H1 (cell line): ENCODE data around the gene SLC22A23.

Source experiments
- CTCF ChIP-seq, 3 experiments: IDR thresholded peaks; 1 replicate in 2 of 3; 2 replicates in 1 of 3; pipeline versions ENCODE4 v1.5.1 to v1.6.1; 2011; ENCODE audit warnings: low read length in 3 of 3, mild to moderate bottlenecking in 3 of 3, inconsistent platforms in 2 of 3, low read depth in 1 of 3, moderate library complexity in 1 of 3; ENCODE audit not compliant: insufficient read depth in 1 of 3; ENCODE audit errors: control extremely low read depth in 1 of 3
- EGR1 ChIP-seq: IDR thresholded peaks from 2 replicates; pipeline ENCODE4 v1.6.1; 2011; ENCODE audit warnings: low read depth, low read length, borderline replicate concordance
- EZH2 ChIP-seq: fragments of 200-600 bp; sonication (generic); IDR thresholded peaks from 2 replicates; pipeline ENCODE4 v1.7.1; 2012; ENCODE audit warnings: low read depth, mild to moderate bottlenecking, moderate library complexity, low read length, inconsistent platforms; ENCODE audit not compliant: severe bottlenecking
- KDM1A ChIP-seq: fragments of 200-600, 300-600 bp; sonication (generic); IDR thresholded peaks from 2 replicates; pipeline ENCODE4 v1.7.1; 2016; ENCODE audit warnings: mild to moderate bottlenecking, low read length, borderline replicate concordance
- POLR2A ChIP-seq, 2 experiments: IDR thresholded peaks; 1 replicate in 1 of 2; 2 replicates in 1 of 2; pipeline ENCODE4 v1.6.1; 2011; ENCODE audit warnings: low read depth in 2 of 2, low read length in 2 of 2, mild to moderate bottlenecking in 2 of 2; ENCODE audit errors: control extremely low read depth in 1 of 2
- POLR2AphosphoS5 ChIP-seq: IDR thresholded peaks from 2 replicates; pipeline ENCODE4 v1.6.1; 2011; ENCODE audit warnings: low read depth, low read length
- RFX5 ChIP-seq: IDR thresholded peaks from 2 replicates; pipeline ENCODE4 v1.6.1; 2011; ENCODE audit warnings: low read depth, low read length, improper control_type of control experiment, borderline replicate concordance
- RNF2 ChIP-seq: fragments of 200-900, 300-1000 bp; sonication (generic); IDR thresholded peaks from 2 replicates; pipeline ENCODE4 v1.7.1; 2016; ENCODE audit warnings: borderline replicate concordance, low read depth, mild to moderate bottlenecking, antibody characterized with exemption, low read length; ENCODE audit not compliant: poor library complexity, severe bottlenecking; ENCODE audit errors: missing control alignments

GRCh38 chr6:3351829-3352524, 104.9 kb downstream of the SLC22A23 start:
- TF ChIP-seq EZH2 (no peak), KDM1A (no peak), POLR2A (IDR thresholded peaks at IDR 0.05; ENCODE audit: control extremely low read depth in 1 of 2, low read depth in 2 of 2, low read length in 2 of 2) (no peak), CTCF (IDR thresholded peaks at IDR 0.05; ENCODE audit: control extremely low read depth in 1 of 3, insufficient read depth in 1 of 3, low read depth in 1 of 3, low read length in 3 of 3) (no peak), RNF2 (no peak), POLR2AphosphoS5 (no peak), EGR1 (no peak), RFX5 (no peak)
